Adipocyte (in vitro differentiated cells): ENCODE measurements around the gene ADAP2.

ENCODE experiments used
- DNase-seq: peaks from one replicate; pipeline ENCODE4 v3.0.0-alpha.2; 2015; ENCODE audit warnings: low read depth
- H3K27me3 ChIP-seq: replicated peaks from 2 replicates; pipeline ENCODE4 v1.7.0; 2013; ENCODE audit warnings: mild to moderate bottlenecking, low read length, moderate library complexity; ENCODE audit not compliant: control insufficient read depth, insufficient read depth
- H3K36me3 ChIP-seq: 2 replicates; pipeline ENCODE4 v1.7.0; 2013; ENCODE audit warnings: low read length, mild to moderate bottlenecking, moderate library complexity; ENCODE audit not compliant: control insufficient read depth, insufficient read depth, severe bottlenecking
- H3K4me1 ChIP-seq: 2 replicates; pipeline ENCODE4 v1.7.0; 2013; ENCODE audit warnings: mild to moderate bottlenecking, low read length, moderate library complexity; ENCODE audit not compliant: control insufficient read depth, insufficient read depth
- H3K4me3 ChIP-seq: 2 replicates; pipeline ENCODE4 v1.7.0; 2013; ENCODE audit warnings: mild to moderate bottlenecking, low read length, moderate library complexity
- H3K9ac ChIP-seq: 2 replicates; pipeline ENCODE4 v1.7.0; 2013; ENCODE audit warnings: mild to moderate bottlenecking, low read length, moderate library complexity
- H3K9me3 ChIP-seq: 2 replicates; pipeline ENCODE4 v1.7.0; 2013; ENCODE audit warnings: mild to moderate bottlenecking, low read length, moderate library complexity; ENCODE audit not compliant: control insufficient read depth

Gene ADAP2

DNA sequence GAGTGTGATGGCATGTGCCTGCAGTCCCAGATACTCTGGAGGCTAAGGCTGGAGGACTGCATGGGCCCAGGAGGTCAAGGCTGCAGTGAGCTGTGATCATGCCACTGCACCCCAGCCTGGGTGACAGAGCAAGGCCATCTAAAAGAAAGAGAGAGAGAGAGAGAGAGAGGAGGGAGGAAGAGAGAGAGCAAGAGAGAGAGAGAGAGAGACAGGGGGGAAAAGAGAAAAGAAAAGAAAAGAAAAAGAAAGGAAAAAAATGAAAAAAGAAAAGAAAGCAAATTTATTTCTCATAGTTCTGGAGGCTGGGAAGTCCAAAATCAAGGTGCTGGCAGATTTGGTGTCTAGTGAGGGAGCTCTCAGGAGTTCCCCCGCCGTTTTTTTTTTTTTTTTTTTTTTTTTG, 82.4 kb downstream of the ADAP2 start:
- H3K4me3 ChIP-seq, result no peak overlapping the region
- H3K9ac ChIP-seq, result no peak overlapping the region
- H3K9me3 ChIP-seq, result no peaks in the 10 kb centered on the region
- DNase-seq, result no peak
- H3K4me1 ChIP-seq, result peaks cover 12% of the 10 kb centered on the region
- H3K27me3 ChIP-seq, result no peaks in the 10 kb centered on the region
- H3K36me3 ChIP-seq, result peaks cover 41% of the 10 kb centered on the region

DNA sequence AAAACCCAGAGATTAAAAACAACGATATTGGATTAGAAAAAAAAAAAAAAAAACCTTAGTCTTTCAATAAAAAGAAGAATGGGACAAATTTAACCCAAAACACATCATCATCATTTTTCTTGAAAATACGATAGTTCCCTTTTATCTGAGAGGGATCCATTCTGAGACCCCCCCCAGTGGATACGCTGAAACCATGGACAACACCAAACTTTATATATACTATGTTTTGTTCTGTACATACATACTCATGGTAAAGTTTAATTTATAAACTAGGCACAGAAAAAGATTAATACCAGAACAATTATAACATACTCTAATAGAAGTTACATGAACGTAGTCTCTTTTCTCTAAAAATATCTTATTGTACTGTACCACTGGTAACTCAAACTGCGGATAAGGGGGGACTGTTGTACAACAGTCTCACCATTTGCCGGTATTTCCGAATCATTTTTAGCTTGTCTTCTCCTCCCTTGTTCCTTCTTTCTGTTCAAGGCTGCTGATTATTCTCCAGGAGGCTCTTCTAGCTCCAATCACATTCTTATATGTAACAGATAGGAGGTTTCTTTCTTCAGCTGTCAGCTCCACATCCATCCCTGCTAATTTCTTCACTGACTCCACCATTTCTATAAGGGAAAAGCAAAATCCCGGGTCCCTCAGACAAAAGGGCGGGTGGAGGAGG, 86.1 kb downstream of the ADAP2 start:
- Histone ChIP-seq H3K27me3 (no peaks in the 10 kb centered on the region), H3K36me3 (peaks cover 16% of the 10 kb centered on the region), H3K9ac (peak overlapping the region; percentile 84), H3K4me1 (peaks cover 4% of the 10 kb centered on the region), H3K4me3 (peak overlapping the region; percentile 80), H3K9me3 (no peaks in the 10 kb centered on the region)
- DNase-seq, result no peak

- no peaks in the 10 kb centered on the region for H3K27me3 ChIP-seq
- peaks cover 4% of the 10 kb centered on the region for H3K4me1 ChIP-seq
- peaks cover 13% of the 10 kb centered on the region for H3K36me3 ChIP-seq
- no peak for DNase-seq
- peak overlapping the region; percentile 80 for H3K4me3 ChIP-seq
- no peaks in the 10 kb centered on the region for H3K9me3 ChIP-seq
- peak overlapping the region; percentile 84 for H3K9ac ChIP-seq
Measured at GRCh38 chr17:31008374-31009041, 86.8 kb downstream of the ADAP2 start.
